Ishikawa (cell line): ENCODE data around the gene TRAPPC4.

Experiments
- CREB1 ChIP-seq: IDR thresholded peaks from 2 replicates; pipeline ENCODE4 v1.6.1; 2012; ENCODE audit warnings: low read depth
- EGR1 ChIP-seq: IDR thresholded peaks from 2 replicates; pipeline ENCODE4 v1.6.1; 2012
- EP300 ChIP-seq: IDR thresholded peaks from 2 replicates; pipeline ENCODE4 v1.6.1; 2012; ENCODE audit warnings: borderline replicate concordance
- FOXM1 ChIP-seq: IDR thresholded peaks from 2 replicates; pipeline ENCODE4 v1.6.1; 2012; ENCODE audit warnings: low read depth, borderline replicate concordance
- MAX ChIP-seq: IDR thresholded peaks from 2 replicates; pipeline ENCODE4 v1.6.1; 2012
- NFIC ChIP-seq: IDR thresholded peaks from 2 replicates; pipeline ENCODE4 v1.6.1; 2012
- RAD21 ChIP-seq: IDR thresholded peaks from 2 replicates; pipeline ENCODE4 v1.6.1; 2012; ENCODE audit warnings: low read depth
- REST ChIP-seq: IDR thresholded peaks from 2 replicates; pipeline ENCODE4 v1.6.1; 2012; ENCODE audit warnings: low read depth, mild to moderate bottlenecking
- TAF1 ChIP-seq: IDR thresholded peaks from 2 replicates; pipeline ENCODE4 v1.6.1; 2012; ENCODE audit warnings: low read depth, mild to moderate bottlenecking
- TCF12 ChIP-seq: IDR thresholded peaks from 2 replicates; pipeline ENCODE4 v1.6.1; 2012; ENCODE audit warnings: low read depth
- YY1 ChIP-seq: IDR thresholded peaks from 2 replicates; pipeline ENCODE4 v1.6.1; 2012; ENCODE audit warnings: low read depth
- ZBTB7A ChIP-seq: IDR thresholded peaks from 2 replicates; pipeline ENCODE4 v1.6.1; 2012; ENCODE audit warnings: low read depth
- TF ChIP-seq, protein P1 (sequence below): IDR thresholded peaks from 2 replicates; pipeline ENCODE4 v1.6.1; 2012

GRCh38 chr11:119057000-119057769, 38.6 kb downstream of the TRAPPC4 start, which contains the start of gene HYOU1:
- TF ChIP-seq, protein P1, sequence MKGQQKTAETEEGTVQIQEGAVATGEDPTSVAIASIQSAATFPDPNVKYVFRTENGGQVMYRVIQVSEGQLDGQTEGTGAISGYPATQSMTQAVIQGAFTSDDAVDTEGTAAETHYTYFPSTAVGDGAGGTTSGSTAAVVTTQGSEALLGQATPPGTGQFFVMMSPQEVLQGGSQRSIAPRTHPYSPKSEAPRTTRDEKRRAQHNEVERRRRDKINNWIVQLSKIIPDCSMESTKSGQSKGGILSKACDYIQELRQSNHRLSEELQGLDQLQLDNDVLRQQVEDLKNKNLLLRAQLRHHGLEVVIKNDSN: no peak
- TF ChIP-seq REST (no peak), TCF12 (no peak; the same call in 1 of the 2 replicates), EGR1 (no peak), MAX (peak; percentile 71; the same call in 1 of the 2 replicates), EP300 (no peak), ZBTB7A (no peak), TAF1 (peak; percentile 73), NFIC (no peak), RAD21 (no peak), CREB1 (peak; percentile 63; the same call in 1 of the 2 replicates), YY1 (peak; percentile 44; the same call in 1 of the 2 replicates), FOXM1 (no peak)
